Osteoblast (primary cell): Measurements from ENCODE around the gene PLCB2. TPM values are rescaled to one million over a fixed set of nuclear protein-coding genes. Genes with fewer than 3 reads are reported as not detected.

ENCODE experiments used
- DNase-seq: peaks from one replicate; pipeline ENCODE4 v3.0.0; 2011; ENCODE audit warnings: low spot score, mixed read lengths; ENCODE audit not compliant: insufficient read length; ENCODE audit errors: missing footprints
- H2AFZ ChIP-seq: 2 replicates; pipeline ENCODE4 v1.6.0; 2011; ENCODE audit warnings: mild to moderate bottlenecking, low read length
- H3K27ac ChIP-seq: 2 replicates; pipeline ENCODE4 v1.5.1; 2011; ENCODE audit warnings: mild to moderate bottlenecking, low read depth, low read length, moderate library complexity
- H3K27me3 ChIP-seq: 2 replicates; pipeline ENCODE4 v1.6.0; 2012; ENCODE audit warnings: mild to moderate bottlenecking, control low read depth, inconsistent platforms, low read length, moderate library complexity; ENCODE audit not compliant: insufficient read depth
- H3K36me3 ChIP-seq: 2 replicates; pipeline ENCODE4 v1.5.1; 2011; ENCODE audit warnings: mild to moderate bottlenecking, low read length, control low read depth, moderate library complexity; ENCODE audit not compliant: insufficient read depth
- H3K4me1 ChIP-seq: 2 replicates; pipeline ENCODE4 v1.5.1; 2011; ENCODE audit warnings: mild to moderate bottlenecking, low read length, control low read depth, moderate library complexity; ENCODE audit not compliant: insufficient read depth
- H3K4me2 ChIP-seq: 2 replicates; pipeline ENCODE4 v1.6.0; 2011; ENCODE audit warnings: mild to moderate bottlenecking, low read length; ENCODE audit not compliant: insufficient read depth
- H3K4me3 ChIP-seq: fragments of 200-600 bp; sonication (generic); 3 replicates; pipeline ENCODE4 v1.5.1; 2012; ENCODE audit warnings: mild to moderate bottlenecking, low read length, inconsistent platforms; ENCODE audit not compliant: insufficient read depth
- H3K79me2 ChIP-seq: 2 replicates; pipeline ENCODE4 v1.6.0; 2012; ENCODE audit warnings: mild to moderate bottlenecking, low read length, control low read depth, inconsistent platforms; ENCODE audit not compliant: insufficient read depth
- H3K9me3 ChIP-seq: 2 replicates; pipeline ENCODE4 v1.5.1; 2011; ENCODE audit warnings: low read depth, low read length, control low read depth
- H4K20me1 ChIP-seq: 2 replicates; pipeline ENCODE4 v1.6.0; 2012; ENCODE audit warnings: mild to moderate bottlenecking, low read length, control low read depth; ENCODE audit not compliant: insufficient read depth
- CTCF ChIP-seq: IDR thresholded peaks from 2 replicates; pipeline ENCODE4 v1.5.1; 2011; ENCODE audit warnings: mild to moderate bottlenecking, low read depth, low read length, moderate library complexity; ENCODE audit errors: extremely low read depth
- total RNA-seq: library from RNA; depleted of rRNA; stranded (reverse); fragments of >200 nt; gene quantifications from 2 replicates; pipeline ENCODE4 v1.2.3, GENCODE V29; 2012

Gene PLCB2
- total RNA-seq, 1 donor = under 0.01 TPM

- Histone ChIP-seq H3K79me2 (no peaks in the 10 kb centered on the region), H3K4me1 (peaks cover 3% of the 10 kb centered on the region), H3K27me3 (peaks cover 3% of the 10 kb centered on the region), H4K20me1 (no peaks in the 10 kb centered on the region), H3K27ac (no peak overlapping the region), H3K4me2 (no peak overlapping the region), H3K9me3 (no peaks in the 10 kb centered on the region), H2AFZ (no peak overlapping the region), H3K36me3 (no peaks in the 10 kb centered on the region), H3K4me3 (no peak overlapping the region)
- TF ChIP-seq CTCF = no peak
- no peak for DNase-seq
Observed at GRCh38 chr15:40272485-40273056, 35.2 kb downstream of the PLCB2 start.

GRCh38 chr15:40271685-40272484 is 35.9 kb downstream of the PLCB2 start:
- Histone ChIP-seq H3K4me1 (peaks cover 6% of the 10 kb centered on the region), H3K4me3 (no peak overlapping the region), H3K36me3 (no peaks in the 10 kb centered on the region), H3K4me2 (no peak overlapping the region), H3K27me3 (no peaks in the 10 kb centered on the region), H3K79me2 (no peaks in the 10 kb centered on the region), H4K20me1 (no peaks in the 10 kb centered on the region), H3K9me3 (no peaks in the 10 kb centered on the region), H2AFZ (no peak overlapping the region), H3K27ac (no peak overlapping the region)
- no peak for TF ChIP-seq CTCF
- no peak for DNase-seq

- Histone ChIP-seq H3K4me3 (no peak overlapping the region), H3K27ac (no peak overlapping the region), H3K9me3 (no peaks in the 10 kb centered on the region), H3K4me2 (no peak overlapping the region), H3K79me2 (no peaks in the 10 kb centered on the region), H4K20me1 (no peaks in the 10 kb centered on the region), H3K27me3 (no peaks in the 10 kb centered on the region), H2AFZ (no peak overlapping the region), H3K36me3 (no peaks in the 10 kb centered on the region), H3K4me1 (peaks cover 10% of the 10 kb centered on the region)
- DNase-seq = no peak
- no peak for TF ChIP-seq CTCF
Observed at GRCh38 chr15:40270246-40270995, 37.3 kb downstream of the PLCB2 start.

GRCh38 chr15:40269604-40270003 is 38.1 kb downstream of the PLCB2 start:
- Histone ChIP-seq H3K4me3 (no peak overlapping the region), H3K79me2 (no peaks in the 10 kb centered on the region), H3K9me3 (no peaks in the 10 kb centered on the region), H3K27me3 (no peaks in the 10 kb centered on the region), H3K36me3 (no peaks in the 10 kb centered on the region), H4K20me1 (no peaks in the 10 kb centered on the region), H3K4me1 (peaks cover 10% of the 10 kb centered on the region), H3K27ac (no peak overlapping the region), H2AFZ (no peak overlapping the region), H3K4me2 (no peak overlapping the region)
- DNase-seq = no peak
- no peak for TF ChIP-seq CTCF
